GM10248 (cell line): ENCODE measurements around the gene PPP2R5E.

Experiments
- CTCF ChIA-PET: fragments of 300-600 bp; sonication (Branson Sonifier 250); formaldehyde crosslinking; extraction: SDS; loops from one replicate; lab custom pipeline; 2021; ENCODE audit warnings: antibody characterized with exemption; lab: Yijun Ruan, JAX
- POLR2A ChIA-PET: fragments of 350-650 bp; sonication (Branson Sonifier 250); formaldehyde crosslinking; extraction: SDS; loops from one replicate; lab custom pipeline; 2020; ENCODE audit warnings: antibody characterized with exemption; lab: Yijun Ruan, JAX
- DNase-seq: peaks from one replicate; pipeline ENCODE4 v3.0.0; 2012; ENCODE audit errors: extremely low spot score
- CTCF ChIP-seq: IDR thresholded peaks from 2 replicates; pipeline ENCODE4 v1.5.1; 2012; ENCODE audit warnings: mild to moderate bottlenecking, low read depth; ENCODE audit errors: extremely low read depth, missing control alignments, control extremely low read depth

Gene PPP2R5E

GRCh38 chr14:63452796-63453195, 90.4 kb downstream of the PPP2R5E start:
- no peak for DNase-seq
- TF ChIP-seq CTCF: no peak
- POLR2A ChIA-PET: no interaction called here
- CTCF ChIA-PET: interaction anchor here (0.8 to 2.6 kb wide), 2 partner anchors 14 to 21 kb away, joined by 3 to 10 read pairs; no protein-coding TSS in a partner anchor

GRCh38 chr14:63448841-63449240, 94.3 kb downstream of the PPP2R5E start:
- DNase-seq: no peak
- ChIA-PET CTCF (no interaction called here), POLR2A (no interaction called here)
- no peak for TF ChIP-seq CTCF

- TF ChIP-seq CTCF: no peak
- POLR2A ChIA-PET: no interaction called here
- CTCF ChIA-PET: interaction anchor here (1.4 kb wide), 1 partner anchor 56 kb away, joined by 5 read pairs; no protein-coding TSS in a partner anchor
- DNase-seq: no peak
Observed at GRCh38 chr14:63444588-63444987, 98.6 kb downstream of the PPP2R5E start.

- no peak for DNase-seq
- TF ChIP-seq CTCF: no peak
- POLR2A ChIA-PET: no interaction called here
- CTCF ChIA-PET: interaction anchor here (1.4 kb wide), 1 partner anchor 55 kb away, joined by 5 read pairs; no protein-coding TSS in a partner anchor
Observed at GRCh38 chr14:63443988-63444387, 99.2 kb downstream of the PPP2R5E start.

GRCh38 chr14:63443361-63443760, 99.8 kb downstream of the PPP2R5E start:
- no peak for TF ChIP-seq CTCF
- ChIA-PET CTCF (interaction anchor here (0.8 to 1.7 kb wide), 4 partner anchors 10 to 74 kb away, joined by 3 to 8 read pairs (median 3); no protein-coding TSS in a partner anchor), POLR2A (no interaction called here)
- DNase-seq: no peak

GRCh38 chr14:63438065-63438757, 105.0 kb downstream of the PPP2R5E start:
- DNase-seq: no peak
- POLR2A ChIA-PET: no interaction called here
- peak; percentile 28 for TF ChIP-seq CTCF
- CTCF ChIA-PET: interaction anchor here (1.1 to 2.6 kb wide), 6 partner anchors 10 to 40 kb away, joined by 3 to 9 read pairs (median 4); no protein-coding TSS in a partner anchor
